T47D (cell line): ENCODE data around the gene OVCH1.

Source experiments
- DNase-seq, 2 experiments: peaks; one replicate each; pipeline versions ENCODE4 v3.0.0 to v3.0.0-alpha.2; 2011 to 2012; ENCODE audit warnings: low read depth in 1 of 2, low spot score in 1 of 2
- JUND ChIP-seq: IDR thresholded peaks from 2 replicates; pipeline ENCODE4 v1.6.1; 2012; ENCODE audit warnings: low read depth
- in situ Hi-C: cut with HindIII; loops from 2 replicates; pipeline ENCODE4 v1.10.0; 2016; ENCODE audit warnings: low sequenced_read_pairs, low pct_unique_long_range_greater_than_20kb

OVCH1 gene

DNA sequence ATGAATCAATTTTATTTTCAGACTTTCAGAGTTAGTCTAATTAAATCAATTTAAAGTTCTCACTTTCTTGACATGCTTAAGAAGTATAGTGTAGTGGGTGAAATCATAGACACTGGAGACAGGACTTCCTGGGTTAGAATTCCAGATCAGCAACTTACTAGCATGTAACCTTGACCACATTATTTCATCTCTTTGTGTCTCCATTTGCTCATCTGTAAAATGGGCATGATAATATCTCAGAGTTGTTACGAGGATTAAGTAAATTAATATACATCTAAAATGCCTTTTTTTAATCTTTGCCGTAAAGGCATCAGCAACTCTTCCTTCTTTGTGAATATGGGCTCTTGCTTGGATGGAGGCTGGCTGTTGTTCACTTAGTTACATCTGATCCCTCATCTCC lies 115.2 kb downstream of the OVCH1 start:
- in situ Hi-C loops = no loop called here
- no peak for TF ChIP-seq JUND
- DNase-seq = no peak

DNA sequence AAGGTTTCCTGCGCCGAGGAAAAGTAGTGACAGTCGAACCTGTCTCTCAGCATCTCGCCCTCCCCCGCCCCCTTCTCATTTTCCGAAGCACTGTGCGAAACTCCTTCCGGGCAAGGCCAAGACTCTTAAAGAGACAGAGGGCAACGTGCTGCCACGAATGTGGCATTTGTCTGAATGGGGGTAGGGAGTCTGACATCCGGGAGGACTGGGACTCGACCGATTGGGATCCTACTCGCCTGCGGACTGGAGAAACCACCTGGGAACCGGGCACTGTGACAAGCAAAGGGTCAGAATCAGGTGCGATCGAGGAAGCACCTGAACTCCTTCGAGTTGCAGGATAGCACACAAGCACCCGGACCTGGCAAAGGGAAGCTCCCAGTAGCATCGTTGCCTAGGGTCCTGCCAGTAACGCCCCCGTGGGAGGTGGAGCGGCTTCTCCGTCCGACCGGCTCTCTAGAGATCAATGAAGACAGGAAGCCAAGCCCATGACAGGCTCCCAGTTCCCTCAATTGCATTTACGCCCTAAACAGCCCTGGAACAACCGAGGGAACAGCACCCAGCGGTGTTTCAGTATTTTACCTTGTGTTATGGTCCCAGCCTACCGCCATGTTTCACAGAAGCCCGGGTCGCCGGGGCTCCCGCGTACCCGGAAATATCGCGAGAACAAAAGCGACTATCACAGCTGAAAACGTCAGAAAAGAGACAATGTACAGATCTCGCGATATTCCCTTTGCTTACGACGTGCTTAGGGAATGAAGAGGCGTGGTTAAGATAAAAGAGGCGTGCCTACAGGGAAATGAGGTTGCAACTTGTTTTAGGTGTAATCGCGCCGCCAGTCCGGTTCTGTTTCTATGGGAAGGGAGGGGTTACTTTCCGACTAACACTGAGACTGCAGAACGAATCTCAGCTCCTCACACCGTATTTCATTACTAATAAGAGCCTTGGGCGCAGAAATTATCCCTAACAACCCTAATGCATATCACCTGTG lies 116.7 kb downstream of the OVCH1 start, which contains the start of gene ERGIC2:
Gene ERGIC2, minus strand, starts transcription at position 637 of the 988 bp plus-strand sequence. CDS start 9,539 bp downstream, outside the sequence.
- peak; percentile 78 to 100 for DNase-seq
- in situ Hi-C loops = no loop called here
- TF ChIP-seq JUND = no peak
